GM19452 (cell line): ENCODE measurements around the gene KIAA0232.

Experiments
- ATAC-seq: cut with Tn5 transposase; IDR thresholded peaks from one replicate; pipeline ENCODE4 v1.9.1; 2021; ENCODE audit not compliant: unreplicated experiment

The KIAA0232 gene, protein sequence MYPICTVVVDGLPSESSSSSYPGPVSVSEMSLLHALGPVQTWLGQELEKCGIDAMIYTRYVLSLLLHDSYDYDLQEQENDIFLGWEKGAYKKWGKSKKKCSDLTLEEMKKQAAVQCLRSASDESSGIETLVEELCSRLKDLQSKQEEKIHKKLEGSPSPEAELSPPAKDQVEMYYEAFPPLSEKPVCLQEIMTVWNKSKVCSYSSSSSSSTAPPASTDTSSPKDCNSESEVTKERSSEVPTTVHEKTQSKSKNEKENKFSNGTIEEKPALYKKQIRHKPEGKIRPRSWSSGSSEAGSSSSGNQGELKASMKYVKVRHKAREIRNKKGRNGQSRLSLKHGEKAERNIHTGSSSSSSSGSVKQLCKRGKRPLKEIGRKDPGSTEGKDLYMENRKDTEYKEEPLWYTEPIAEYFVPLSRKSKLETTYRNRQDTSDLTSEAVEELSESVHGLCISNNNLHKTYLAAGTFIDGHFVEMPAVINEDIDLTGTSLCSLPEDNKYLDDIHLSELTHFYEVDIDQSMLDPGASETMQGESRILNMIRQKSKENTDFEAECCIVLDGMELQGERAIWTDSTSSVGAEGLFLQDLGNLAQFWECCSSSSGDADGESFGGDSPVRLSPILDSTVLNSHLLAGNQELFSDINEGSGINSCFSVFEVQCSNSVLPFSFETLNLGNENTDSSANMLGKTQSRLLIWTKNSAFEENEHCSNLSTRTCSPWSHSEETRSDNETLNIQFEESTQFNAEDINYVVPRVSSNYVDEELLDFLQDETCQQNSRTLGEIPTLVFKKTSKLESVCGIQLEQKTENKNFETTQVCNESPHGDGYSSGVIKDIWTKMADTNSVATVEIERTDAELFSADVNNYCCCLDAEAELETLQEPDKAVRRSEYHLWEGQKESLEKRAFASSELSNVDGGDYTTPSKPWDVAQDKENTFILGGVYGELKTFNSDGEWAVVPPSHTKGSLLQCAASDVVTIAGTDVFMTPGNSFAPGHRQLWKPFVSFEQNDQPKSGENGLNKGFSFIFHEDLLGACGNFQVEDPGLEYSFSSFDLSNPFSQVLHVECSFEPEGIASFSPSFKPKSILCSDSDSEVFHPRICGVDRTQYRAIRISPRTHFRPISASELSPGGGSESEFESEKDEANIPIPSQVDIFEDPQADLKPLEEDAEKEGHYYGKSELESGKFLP (N-terminal part only)

DNA sequence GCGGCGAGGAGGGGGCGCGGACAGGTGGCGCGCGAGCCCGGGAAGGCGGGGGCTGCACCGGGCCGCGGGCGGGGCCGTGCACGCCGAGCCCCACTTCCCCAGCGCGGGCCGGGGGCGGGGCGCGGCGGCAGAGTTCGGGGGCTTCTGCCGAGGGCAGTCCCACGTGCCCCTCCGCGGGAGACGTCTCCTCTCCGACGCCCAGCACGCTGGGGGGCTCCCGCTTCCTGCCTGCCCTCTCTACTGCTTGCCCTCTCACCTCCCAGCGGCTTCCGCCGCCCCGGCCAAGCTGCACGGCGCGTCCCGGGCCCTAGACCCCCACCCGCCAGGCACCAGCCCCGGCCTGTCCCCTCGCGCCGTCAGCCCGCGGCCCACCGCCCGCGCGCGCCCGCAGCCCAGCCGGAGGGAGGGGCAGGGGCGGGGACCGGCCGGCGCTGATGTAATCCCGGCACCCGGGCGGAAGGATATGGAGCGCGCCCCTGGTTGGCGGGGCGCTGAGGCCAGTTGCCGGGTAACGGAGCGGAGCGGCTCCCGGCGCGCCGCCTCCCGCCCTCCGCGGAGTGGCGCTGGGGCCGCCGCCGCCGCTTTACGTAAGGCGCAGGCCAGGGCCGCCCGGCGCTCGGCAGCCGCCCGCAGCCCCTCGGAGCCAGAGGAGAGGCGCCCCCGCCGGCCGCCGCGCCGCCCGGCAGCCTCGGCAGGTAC, at the start of gene KIAA0232:
Gene KIAA0232, plus strand, starts transcription at position 581 of the 699 bp plus-strand sequence. CDS start 41,727 bp downstream, outside the sequence.
- peak; percentile 73 for ATAC-seq

DNA sequence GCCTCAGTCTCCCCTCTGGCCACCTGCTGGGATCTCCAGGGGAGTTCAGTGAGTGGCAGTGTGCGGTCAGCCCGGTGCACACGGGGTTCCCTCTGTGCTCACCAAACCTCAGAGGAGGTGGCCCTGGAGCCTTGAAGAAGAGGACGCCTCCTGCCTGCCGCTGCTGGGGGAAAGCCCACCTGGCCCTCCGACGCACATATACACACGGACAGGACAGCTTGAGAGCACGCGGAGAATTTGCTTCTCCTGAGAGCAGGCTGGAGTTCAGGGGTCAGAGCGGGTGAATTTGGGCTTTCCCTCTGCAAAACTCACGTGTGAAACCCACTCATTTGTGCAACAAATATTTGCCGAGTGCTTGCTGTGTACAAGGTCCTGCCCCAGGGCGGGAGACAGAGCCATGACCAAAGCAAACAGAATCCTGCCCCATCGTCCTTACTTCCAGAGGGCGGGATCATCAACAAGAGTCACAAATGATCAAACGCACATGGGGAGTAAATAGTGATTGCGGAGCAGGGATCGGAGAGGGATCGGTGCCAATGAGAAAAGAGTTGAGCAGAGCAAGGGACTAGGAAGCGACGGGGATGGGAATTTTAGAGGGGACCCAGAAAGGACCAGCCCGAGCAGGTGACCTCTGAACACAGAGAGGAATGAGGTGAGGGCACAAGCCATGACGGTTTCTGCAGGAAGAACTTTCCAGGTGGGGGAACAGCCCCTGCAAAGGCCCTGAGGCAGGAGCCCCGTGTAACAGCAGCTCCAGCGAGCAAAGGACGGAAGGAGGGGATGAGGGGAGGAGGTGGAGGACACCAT, 49.0 kb upstream of the KIAA0232 start:
- ATAC-seq, result no peak

DNA sequence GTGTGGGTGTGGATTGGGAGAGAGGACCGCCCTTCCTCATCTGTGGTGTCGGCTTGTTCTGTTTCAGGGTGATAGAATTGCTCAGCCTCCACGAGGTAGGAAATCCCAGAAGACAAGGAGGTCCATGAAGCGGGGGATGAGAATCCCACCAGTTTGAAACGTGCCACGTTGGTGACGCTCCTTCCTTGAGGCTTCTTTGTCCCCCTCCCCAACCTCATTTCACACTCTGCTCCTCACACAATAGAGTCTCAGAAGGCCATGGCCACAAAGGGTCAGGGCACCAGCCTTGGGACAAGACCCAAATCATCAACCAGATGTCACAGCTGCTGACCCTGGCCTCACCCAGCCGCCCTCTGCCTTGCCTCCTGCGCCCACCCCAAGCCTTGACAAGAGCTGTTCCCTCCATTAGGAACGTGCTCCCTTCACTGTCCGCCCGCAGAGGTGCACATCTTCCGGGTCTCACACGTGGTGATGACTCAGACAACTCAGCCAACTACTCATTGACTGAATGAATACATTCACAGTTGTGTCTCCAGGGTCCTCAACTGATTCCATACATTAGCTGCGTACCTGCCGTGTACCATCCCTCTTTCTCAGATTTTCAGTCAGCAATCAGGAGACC, 48.3 kb upstream of the KIAA0232 start:
- ATAC-seq, result no peak

DNA sequence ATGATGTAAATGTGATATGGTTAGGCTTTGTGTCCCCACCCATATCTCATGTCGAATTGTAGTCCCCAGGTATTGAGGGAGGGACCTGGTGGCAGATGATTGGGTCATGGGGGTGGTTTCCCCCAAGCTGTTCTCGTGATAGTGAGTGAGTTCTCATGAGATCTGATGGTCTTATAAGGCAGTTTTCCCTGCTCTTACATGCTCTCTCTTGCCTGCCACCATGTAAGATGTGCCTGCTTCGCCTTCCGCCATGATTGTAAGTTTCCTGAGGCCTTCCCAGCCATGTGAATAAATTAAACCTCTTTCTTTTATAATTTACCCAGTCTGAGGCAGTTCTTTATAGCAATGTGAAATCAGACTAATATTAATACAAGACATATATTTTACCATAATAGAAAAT, 42.6 kb upstream of the KIAA0232 start:
- no peak for ATAC-seq

DNA sequence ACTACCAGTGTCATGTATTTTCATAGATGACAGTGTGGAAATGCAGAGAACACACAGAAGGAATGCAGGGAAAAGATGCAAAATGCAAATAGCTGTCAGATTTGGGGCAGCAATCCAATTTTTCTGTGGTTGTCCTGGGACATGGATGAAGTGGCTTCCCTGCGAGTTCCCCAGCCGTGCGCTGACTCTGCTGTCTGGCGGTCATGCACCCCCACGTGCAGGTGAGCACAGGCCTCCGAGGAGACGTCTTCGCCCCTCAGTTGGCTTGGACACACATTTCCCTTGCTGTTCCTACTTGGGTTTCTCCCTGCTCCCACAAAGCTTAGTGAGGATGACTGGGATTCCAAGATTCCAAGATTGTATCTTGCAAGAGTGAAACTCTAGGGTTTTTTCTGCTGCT, 42.2 kb upstream of the KIAA0232 start:
- ATAC-seq, result no peak

DNA sequence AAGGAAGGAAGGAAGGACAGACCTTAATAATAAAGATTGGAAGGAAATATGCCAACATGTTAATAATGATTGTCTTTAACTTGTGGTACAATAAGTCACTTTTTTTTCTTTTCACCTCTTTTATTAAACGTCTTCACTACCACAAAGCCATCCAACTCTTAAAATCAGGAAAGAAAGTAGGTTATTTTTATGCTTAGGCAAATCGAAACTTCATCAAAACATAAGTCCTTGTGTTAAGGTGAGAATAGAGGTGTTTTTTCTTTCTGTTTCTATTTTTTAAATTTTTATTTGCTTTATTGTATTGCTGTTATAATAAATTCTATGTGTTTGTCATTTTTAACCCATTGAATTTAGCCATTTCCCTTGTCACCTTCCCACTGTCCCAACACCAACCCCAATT, 40.0 kb upstream of the KIAA0232 start:
- no peak for ATAC-seq

DNA sequence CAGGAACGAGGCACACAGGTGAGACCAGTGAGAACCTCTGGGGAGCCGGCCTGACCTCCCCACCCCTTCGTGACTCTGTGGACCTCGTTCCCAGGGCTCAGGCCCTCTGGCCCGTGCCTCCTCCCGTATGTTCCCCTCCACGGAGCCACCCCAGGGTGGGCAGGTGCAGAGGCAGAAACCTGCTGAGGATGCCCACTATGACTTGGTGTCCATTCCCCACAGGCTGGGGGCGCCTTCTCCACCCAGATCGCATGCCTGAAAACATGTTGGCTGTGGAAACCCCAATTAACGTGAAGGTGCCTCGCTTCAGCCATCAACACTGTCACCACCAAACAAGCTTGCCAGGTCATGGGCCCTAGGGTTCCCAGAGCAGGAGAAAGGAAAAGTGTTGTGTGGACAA, 39.5 kb upstream of the KIAA0232 start:
- no peak for ATAC-seq

DNA sequence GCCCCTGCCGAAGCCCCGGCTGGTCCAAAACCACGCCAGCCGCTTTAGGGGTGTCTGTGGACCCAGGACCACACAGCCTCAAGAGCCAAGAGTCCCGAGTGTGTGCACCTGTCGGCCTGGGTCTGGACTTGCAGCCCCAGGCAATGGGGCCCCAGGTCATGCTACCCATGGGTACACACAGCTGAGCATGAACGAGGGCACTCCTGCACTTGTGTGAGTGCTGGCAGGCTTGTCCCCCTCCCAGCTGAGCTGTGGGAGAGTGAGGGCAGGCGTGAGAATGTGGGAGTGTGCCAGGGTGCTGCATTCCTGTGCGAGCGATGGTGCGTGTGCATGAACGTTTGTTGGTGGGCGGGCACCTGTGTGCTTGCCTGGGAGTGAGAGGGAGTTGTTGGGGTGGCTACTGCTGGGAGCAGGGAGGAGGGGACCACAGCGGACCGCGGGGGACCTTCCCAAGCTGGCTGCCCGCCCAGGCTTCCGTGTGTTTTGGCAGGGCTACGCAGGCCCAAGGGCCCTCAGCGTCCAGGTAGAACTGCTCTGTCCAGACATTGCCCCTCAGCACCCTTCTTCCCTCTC, 35.7 kb upstream of the KIAA0232 start:
- no peak for ATAC-seq

DNA sequence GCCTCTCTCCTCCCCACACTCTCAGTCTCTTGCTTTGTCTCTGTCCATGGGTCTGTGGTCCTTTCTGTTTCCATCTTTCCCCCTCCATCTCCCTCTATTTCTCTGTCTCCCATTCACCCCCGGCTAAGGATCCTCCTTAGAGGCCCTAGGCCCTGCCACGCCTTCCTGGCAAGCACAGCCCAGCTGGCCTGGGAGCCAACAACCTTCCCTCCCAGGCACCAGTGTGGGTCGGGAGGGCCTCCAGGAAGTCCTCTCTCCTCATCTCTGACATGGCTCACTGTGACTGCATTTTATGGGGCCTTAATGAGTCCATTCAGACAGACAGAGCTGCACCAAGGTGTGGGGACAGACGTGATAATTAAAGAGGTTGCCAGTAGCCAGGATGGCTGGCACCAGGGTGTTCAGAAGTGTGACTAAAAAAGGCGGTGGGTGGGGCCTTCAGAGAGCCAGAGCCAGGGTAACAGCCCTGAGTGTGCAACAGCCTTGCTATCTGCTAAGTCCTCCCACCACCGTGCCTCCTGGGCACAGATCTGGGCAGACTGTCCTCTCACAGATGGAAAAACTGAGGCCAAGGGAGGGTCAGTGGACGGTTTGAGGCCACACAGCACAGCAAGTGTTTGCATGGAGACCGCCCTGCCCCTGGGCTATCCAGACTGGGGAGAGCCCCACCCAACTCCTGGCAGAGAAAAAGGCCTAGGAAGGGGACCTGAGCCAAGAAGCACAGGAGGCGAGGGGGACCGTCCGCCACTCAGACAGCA, 35.1 kb upstream of the KIAA0232 start:
- ATAC-seq, result no peak

DNA sequence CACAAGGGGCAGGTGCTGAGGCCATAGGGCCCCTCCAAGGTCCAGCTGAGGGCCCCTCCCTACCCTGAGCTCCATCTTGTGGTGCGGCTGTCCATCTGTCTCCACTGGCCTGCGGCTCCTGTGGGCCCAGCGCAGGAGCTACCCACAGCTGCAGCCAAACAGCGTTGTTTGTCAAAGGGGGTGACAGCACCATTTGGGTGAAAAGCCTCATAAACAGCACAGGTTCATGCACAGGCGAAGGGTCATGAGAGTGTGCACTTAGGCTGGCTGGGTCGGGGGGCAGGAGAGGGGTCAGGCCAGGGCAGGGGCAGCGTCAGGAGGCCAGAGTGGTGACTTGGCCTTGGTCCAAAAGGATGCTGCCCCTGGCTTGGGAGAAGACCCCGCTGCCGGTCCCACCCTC, 34.2 kb upstream of the KIAA0232 start:
- ATAC-seq, result no peak

DNA sequence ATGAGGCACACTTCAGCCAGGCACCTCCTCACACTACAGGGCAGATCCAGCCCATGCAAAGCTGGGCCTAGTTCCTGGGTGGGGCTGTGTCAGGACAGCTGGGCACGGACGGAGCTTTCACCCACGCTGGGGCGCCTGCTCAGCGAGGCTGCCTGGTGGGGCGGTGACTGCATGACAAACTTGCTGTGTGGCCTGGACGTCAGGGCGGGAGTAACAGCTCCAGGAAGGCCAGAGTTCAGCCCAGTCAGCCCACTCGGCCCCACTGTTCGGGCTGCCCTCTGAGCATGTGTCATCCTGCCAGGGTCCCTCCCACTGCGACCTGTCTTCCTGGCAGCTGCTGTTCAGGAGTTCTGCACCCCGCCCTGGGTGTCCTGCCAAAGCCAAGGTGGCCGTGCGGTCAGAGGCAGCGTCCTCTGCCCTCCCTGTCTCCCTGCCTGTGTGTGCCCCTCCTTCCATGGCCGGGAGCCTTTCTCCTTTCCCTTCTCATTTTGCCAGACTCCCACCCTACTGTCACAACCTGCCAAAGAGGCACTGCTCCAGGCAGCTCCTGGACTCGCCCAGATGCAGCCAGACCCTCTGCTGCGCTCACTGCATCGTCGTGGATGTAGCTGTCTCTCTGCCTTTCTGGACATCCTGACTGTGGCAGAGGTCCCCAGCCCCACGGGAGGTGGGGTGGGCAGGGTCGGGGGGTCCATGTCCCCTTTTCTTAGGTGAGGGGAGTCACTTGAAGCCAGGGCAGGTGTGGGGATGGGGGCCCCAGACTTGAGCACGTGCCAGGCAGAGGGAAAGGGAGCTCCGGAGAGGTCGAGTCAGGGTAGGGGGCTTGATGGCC, 33.0 kb upstream of the KIAA0232 start:
- ATAC-seq, result no peak

DNA sequence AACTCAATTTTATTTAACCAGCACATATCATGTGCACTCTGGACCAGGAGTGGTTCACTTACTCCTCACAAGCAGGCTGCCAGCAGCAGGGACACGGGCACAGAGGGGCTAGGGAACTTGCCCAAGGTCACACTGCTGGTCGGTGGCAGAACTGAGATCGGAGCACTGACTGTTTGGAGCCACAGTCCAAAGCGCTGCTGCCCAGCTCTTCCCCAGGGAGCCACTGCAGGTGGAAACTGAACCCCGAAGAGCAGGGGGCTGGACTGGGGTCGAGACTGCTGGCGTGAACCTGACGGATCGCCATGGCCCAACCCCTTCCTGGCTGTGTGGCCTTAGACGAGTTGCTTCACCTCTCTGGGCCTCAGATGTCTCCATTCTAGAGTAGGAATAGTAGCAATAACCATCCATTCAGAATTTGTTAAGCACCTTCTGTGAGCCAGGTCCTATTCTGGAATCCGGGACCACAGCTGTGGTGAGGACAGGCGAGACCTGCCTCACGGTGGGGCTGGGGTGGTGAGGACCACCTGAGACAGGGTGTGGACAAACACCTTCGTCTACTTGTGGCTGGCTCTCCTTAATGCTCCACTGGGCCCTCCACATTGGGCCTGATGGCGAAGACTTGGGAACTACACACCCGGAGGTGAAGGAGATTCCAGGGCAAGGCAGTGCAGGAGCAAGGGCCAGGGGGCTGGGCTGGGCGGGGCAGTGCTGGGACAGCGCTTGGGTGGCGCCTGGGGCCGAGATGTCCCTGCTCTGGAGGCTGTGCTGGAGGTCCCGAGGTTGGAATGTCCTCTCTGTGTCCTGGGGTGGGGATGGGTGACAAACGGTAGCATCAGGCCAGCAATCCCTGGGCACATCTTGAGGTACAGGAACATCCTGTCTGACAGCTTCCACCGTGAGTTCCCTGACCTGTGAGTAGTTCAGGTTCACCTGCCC, 32.0 kb upstream of the KIAA0232 start:
- ATAC-seq, result no peak

DNA sequence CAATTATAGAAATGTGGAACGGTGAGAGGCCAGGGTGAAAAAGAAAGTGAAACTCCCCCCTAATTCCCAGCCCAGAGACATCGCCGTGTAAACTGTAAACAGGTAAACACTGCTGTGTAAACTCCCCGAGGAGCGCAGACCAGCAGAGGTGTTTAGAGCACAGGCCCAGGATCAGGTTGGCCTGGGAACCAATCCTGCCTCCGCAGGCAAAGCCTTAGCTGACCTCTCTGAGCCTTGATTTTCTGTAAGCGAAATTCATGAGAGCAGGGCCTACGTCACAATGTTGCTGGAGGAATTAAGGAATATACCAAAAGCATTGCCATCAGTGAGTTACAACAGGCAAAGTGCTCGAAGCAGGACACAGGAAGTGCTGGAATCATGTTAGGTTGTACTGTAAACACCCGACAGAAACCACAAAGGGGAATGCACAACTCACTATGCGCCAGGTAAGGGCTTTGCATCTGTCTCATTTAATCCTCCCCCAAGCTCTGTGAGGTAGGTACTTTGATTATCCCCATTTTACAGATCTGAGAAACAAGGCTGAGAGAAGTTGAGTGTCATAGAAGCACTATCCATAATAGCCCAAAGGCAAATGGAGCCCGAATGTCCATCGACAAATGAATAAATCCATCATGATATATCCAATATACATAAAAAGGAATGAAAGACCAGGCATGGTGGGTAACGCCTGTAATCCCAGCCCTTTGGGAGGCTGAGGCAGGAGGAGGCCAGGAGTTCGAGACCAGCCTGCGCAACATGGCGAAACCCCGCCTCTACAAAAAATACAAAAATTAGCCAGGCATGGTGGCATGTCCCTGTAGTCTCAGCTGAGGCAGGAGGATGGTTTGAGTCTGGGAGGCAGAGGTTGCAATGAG, 30.7 kb upstream of the KIAA0232 start:
- ATAC-seq, result no peak

DNA sequence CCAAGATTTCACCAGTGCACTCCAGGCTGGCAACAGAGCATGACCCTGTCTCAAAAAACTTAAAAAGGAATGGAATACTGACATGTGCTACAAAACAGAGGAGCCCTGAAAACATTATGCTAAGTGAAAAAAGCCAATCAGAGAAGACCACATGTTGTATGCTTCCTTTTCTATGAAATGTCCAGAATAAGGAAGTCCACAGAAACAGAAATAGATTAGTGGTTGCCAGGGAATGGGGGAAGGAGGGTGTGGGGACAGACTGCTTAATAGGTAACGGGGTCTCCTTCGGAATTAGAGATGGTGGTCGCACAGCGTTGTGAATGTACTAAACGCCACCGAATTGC, 30.1 kb upstream of the KIAA0232 start:
- ATAC-seq, result no peak

DNA sequence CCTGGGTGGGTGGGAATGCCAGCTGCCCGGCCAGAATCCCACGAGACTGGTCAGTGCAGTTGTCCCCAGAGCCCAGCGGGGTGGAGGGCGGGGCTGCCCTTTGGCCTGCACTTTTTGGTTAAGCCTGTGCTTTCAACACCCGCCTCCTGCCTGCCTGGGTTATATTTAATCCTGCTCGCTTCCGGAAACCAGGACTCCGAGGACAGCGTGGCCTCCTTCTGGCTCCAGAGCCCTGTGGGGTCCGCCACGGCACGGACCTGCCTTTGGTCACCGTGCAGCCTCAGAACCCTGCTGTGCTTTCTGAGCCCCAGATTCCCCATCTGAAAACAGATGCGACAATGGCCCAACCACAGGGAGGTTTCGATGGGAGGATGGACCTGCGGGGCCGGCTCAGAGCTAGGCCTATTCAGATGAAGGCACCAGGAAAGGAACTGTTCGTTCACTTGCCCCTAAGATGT, 29.4 kb upstream of the KIAA0232 start:
- ATAC-seq, result no peak

DNA sequence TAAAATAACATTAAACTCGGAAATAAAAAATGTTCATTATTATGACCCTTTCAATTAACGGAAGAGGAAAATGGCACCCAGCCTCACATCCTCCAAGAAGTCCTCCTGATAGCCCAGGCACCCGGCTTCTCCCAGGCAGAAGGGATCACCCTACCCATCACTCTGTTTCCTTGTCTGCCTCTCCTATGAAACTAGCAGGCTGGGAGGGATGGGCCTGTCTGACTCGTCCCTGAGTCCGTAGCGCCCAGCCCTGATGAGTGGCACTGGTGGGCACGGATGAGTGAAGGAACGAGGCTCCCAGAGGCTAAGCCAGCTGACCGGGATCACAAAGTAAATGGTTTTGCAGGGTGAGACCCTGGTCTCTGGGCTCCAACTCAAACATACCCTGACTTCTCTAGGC, 28.6 kb upstream of the KIAA0232 start:
- no peak for ATAC-seq
